IMR-90 (cell line): Measurements from ENCODE around the gene ZFAND2A. TPM values are rescaled to one million over a fixed set of nuclear protein-coding genes. Genes with fewer than 3 reads are reported as not detected.
"Not testable (repeated sequence)": the region's sequence is repeated elsewhere in the genome, so short reads cannot be mapped to it uniquely, and the experiment has no call there.

Source experiments
- ATAC-seq: fragments of 200-7000 bp; cut with Tn5 transposase; 2 replicates; pipeline ENCODE4 v1.9.1; 2020; ENCODE audit warnings: low read depth, mild to moderate bottlenecking, moderate library complexity
- BruUV-seq: library from RNA; stranded (reverse); fragments of 400-500 nt; replicated peaks from 2 replicates; lab custom pipeline; 2021; lab: Mats Ljungman, UMichigan
- CTCF ChIA-PET: fragments of 300-600 bp; formaldehyde crosslinking; extraction: SDS; loops from one replicate; lab custom pipeline; 2021; ENCODE audit warnings: antibody characterized with exemption; lab: Yijun Ruan, JAX
- POLR2A ChIA-PET: fragments of 300-600 bp; sonication (Branson Sonifier 250); formaldehyde crosslinking; loops from one replicate; lab custom pipeline; 2022; ENCODE audit warnings: antibody characterized with exemption; ENCODE audit not compliant: unreplicated experiment; lab: Charles Lee
- DNase-seq: peaks from one replicate; pipeline ENCODE4 v3.0.0; 2013
- H2AFZ ChIP-seq: replicated peaks from 2 replicates; pipeline ENCODE3; 2013; ENCODE audit warnings: low read length, mild to moderate bottlenecking; ENCODE audit not compliant: poor library complexity
- H2AK5ac ChIP-seq: 2 replicates; pipeline ENCODE4 v1.6.1; 2013; ENCODE audit warnings: low read depth, low read length, inconsistent platforms
- H2AK9ac ChIP-seq: replicated peaks from 2 replicates; pipeline ENCODE3; 2013; ENCODE audit warnings: mild to moderate bottlenecking, low read depth, low read length, moderate library complexity; ENCODE audit not compliant: poor library complexity
- H2BK120ac ChIP-seq: 2 replicates; pipeline ENCODE4 v1.6.1; 2013; ENCODE audit warnings: low read depth, low read length, inconsistent platforms
- H2BK15ac ChIP-seq: 3 replicates; pipeline ENCODE4 v1.6.1; 2013; ENCODE audit warnings: low read depth, low read length, inconsistent platforms
- H2BK20ac ChIP-seq: 2 replicates; pipeline ENCODE4 v1.6.1; 2013; ENCODE audit warnings: low read depth, mild to moderate bottlenecking, inconsistent platforms, low read length, moderate library complexity
- H2BK5ac ChIP-seq: 2 replicates; pipeline ENCODE4 v1.6.1; 2013; ENCODE audit warnings: mild to moderate bottlenecking, low read depth, low read length, inconsistent platforms; ENCODE audit not compliant: poor library complexity, severe bottlenecking
- H3K14ac ChIP-seq: replicated peaks from 2 replicates; pipeline ENCODE4 v1.6.1; 2013; ENCODE audit warnings: low read depth, low read length, inconsistent platforms
- H3K18ac ChIP-seq: 2 replicates; pipeline ENCODE4 v1.6.1; 2013; ENCODE audit warnings: low read depth, low read length, control low read depth
- H3K23ac ChIP-seq: 2 replicates; pipeline ENCODE4 v1.6.1; 2013; ENCODE audit warnings: low read depth, low read length, inconsistent platforms
- H3K27ac ChIP-seq: 2 replicates; pipeline ENCODE4 v1.5.1; 2013; ENCODE audit warnings: mild to moderate bottlenecking, control low read depth, low read length; ENCODE audit not compliant: insufficient read depth
- H3K27me3 ChIP-seq: 2 replicates; pipeline ENCODE4 v1.6.1; 2013; ENCODE audit warnings: low read length; ENCODE audit not compliant: control insufficient read depth, insufficient read depth
- H3K36me3 ChIP-seq: 2 replicates; pipeline ENCODE4 v1.6.1; 2013; ENCODE audit warnings: low read length, mixed read lengths; ENCODE audit not compliant: control insufficient read depth, insufficient read depth
- H3K4ac ChIP-seq: 2 replicates; pipeline ENCODE4 v1.6.1; 2013; ENCODE audit warnings: low read depth, low read length, inconsistent platforms
- H3K4me1 ChIP-seq: 2 replicates; pipeline ENCODE4 v1.6.1; 2013; ENCODE audit warnings: low read length, mixed read lengths; ENCODE audit not compliant: control insufficient read depth, insufficient read depth
- H3K4me2 ChIP-seq: 2 replicates; pipeline ENCODE4 v1.6.1; 2013; ENCODE audit warnings: low read depth, mild to moderate bottlenecking, control low read depth, low read length, moderate library complexity
- H3K4me3 ChIP-seq: 2 replicates; pipeline ENCODE4 v1.5.1; 2013; ENCODE audit warnings: low read depth, mild to moderate bottlenecking, control low read depth, low read length, moderate library complexity; ENCODE audit not compliant: insufficient read depth
- H3K56ac ChIP-seq: 2 replicates; pipeline ENCODE4 v1.6.1; 2013; ENCODE audit warnings: low read length, inconsistent platforms; ENCODE audit not compliant: insufficient read depth; ENCODE audit errors: extremely low read depth
- H3K79me1 ChIP-seq, 2 experiments: 2 replicates each; pipeline ENCODE4 v1.6.1; 2013; ENCODE audit warnings: low read length in 2 of 2, inconsistent platforms in 1 of 2, low read depth in 1 of 2
- H3K9ac ChIP-seq: 2 replicates; pipeline ENCODE4 v1.6.1; 2013; ENCODE audit warnings: low read depth, low read length, control low read depth
- H3K9me1 ChIP-seq: 2 replicates; pipeline ENCODE4 v1.6.1; 2013; ENCODE audit warnings: low read length, inconsistent platforms; ENCODE audit not compliant: insufficient read depth
- H3K9me3 ChIP-seq: 2 replicates; pipeline ENCODE4 v1.6.1; 2013; ENCODE audit warnings: low read length; ENCODE audit not compliant: control insufficient read depth, insufficient read depth
- H4K20me1 ChIP-seq: 2 replicates; pipeline ENCODE4 v1.6.1; 2013; ENCODE audit warnings: low read length, inconsistent platforms; ENCODE audit not compliant: insufficient read depth
- H4K5ac ChIP-seq: 2 replicates; pipeline ENCODE4 v1.6.1; 2013; ENCODE audit warnings: mild to moderate bottlenecking, low read depth, low read length, control low read depth
- H4K8ac ChIP-seq, 2 experiments: 2 replicates each; pipeline ENCODE4 v1.6.1; 2013; ENCODE audit warnings: low read depth in 2 of 2, low read length in 2 of 2, control low read depth in 1 of 2, inconsistent platforms in 1 of 2
- H4K91ac ChIP-seq: 2 replicates; pipeline ENCODE4 v1.6.1; 2013; ENCODE audit warnings: low read depth, low read length, inconsistent platforms; ENCODE audit not compliant: insufficient read depth
- WGBS, 2 experiments: methylation state at CpG; one replicate each; pipeline versions ENCODE4 v1.1.5 to v1.1.7; 2013; ENCODE audit warnings: missing lambda C conversion rate in 2 of 2; ENCODE audit not compliant: insufficient read length in 1 of 2; ENCODE audit errors: extremely low coverage in 2 of 2; 5-methylcytosine and 5-hydroxymethylcytosine counted together
- dilution Hi-C: fragments of 300-500 bp; cut with HindIII; formaldehyde crosslinking; loops from one replicate; pipeline ENCODE4 v1.14.3; 2018; ENCODE audit warnings: low sequenced_read_pairs; ENCODE audit not compliant: unreplicated experiment
- in situ Hi-C: fragments of 300-500 bp; cut with MboI; formaldehyde crosslinking; loops from 3 replicates; pipeline ENCODE4 v1.14.3; 2019; ENCODE audit warnings: low sequenced_read_pairs, inconsistent platforms, mixed read lengths
- intact Hi-C: fragments of 100-400 bp; cut with micrococcal nuclease; formaldehyde crosslinking; loops from 2 replicates; pipeline ENCODE4 v1.10.0; 2022
- polyA plus RNA-seq, 3 experiments: library from polyadenylated mRNA; depleted of rRNA; stranded (reverse); fragments of >200 nt; gene quantifications; 2 replicates each; pipeline ENCODE4 v1.2.3, GENCODE V29; 2012; ENCODE audit warnings: low replicate concordance in 1 of 3
- total RNA-seq: library from RNA; depleted of rRNA; stranded (reverse); fragments of >200 nt; gene quantifications from 2 replicates; pipeline ENCODE4 v1.2.3, GENCODE V29; 2012

The ZFAND2A gene
- total and polyA plus RNA-seq, 2 of the 4 experiments (the other 2 are of a cell fraction): 11.8 to 28.7 TPM

DNA sequence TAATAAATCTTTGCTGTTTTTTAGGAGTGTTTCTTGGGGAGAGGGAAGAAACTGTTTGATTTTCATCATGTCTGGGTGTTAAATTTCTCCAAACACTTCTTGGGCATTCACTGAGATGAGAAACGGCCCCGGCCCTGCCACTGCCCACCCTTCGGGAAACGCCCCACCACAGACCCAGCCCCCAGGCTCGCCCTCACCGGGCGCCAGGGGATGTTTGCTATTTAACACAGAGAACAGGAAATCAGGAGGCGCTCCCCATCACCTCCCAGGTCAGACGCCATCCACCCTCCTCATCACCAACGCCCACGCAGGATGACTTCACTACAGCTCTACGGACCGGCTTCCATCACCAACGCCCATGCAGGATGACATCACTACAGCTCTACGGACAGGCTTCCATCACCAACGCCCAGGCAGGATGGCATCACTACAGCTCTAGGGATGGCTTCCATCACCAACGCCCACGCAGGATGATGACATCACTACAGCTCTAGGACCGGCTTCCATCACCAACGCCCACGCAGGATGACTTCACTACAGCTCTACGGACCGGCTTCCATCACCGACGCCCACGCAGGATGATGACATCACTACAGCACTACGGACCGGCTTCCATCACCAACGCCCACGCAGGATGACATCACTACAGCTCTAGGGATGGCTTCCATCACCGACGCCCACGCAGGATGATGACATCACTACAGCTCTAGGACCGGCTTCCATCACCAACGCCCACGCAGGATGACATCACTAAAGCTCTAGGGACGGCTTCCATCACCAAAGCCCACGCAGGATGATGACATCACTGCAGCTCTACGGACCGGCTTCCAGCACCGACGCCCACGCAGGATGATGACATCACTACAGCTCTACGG is 44.6 kb downstream of the ZFAND2A start:
- H4K8ac ChIP-seq, DNase-seq, H3K18ac ChIP-seq, in situ Hi-C loops, dilution Hi-C loops, ATAC-seq, H3K4me3 ChIP-seq, H4K20me1 ChIP-seq, H3K4me1 ChIP-seq, H4K5ac ChIP-seq, H3K14ac ChIP-seq, H3K56ac ChIP-seq, H3K9ac ChIP-seq, H3K27me3 ChIP-seq, H3K27ac ChIP-seq, H2AK5ac ChIP-seq, H3K4ac ChIP-seq, H3K9me3 ChIP-seq, H2BK15ac ChIP-seq, H2BK5ac ChIP-seq, H3K4me2 ChIP-seq, H4K91ac ChIP-seq, H3K23ac ChIP-seq, H2AFZ ChIP-seq, H3K36me3 ChIP-seq, H2AK9ac ChIP-seq, BruUV-seq, intact Hi-C loops, POLR2A ChIA-PET, H2BK20ac ChIP-seq, H2BK120ac ChIP-seq, H3K9me1 ChIP-seq: not testable (repeated sequence)
- peaks cover 0 to 21% of the 10 kb centered on the region in 2 experiments; a peak in 3 of 4 replicates for H3K79me1 ChIP-seq
- WGBS, 2 experiments: 93% methylated on average over 18 of the region's 44 CpGs; no CpG with 5 or more reads in 1 of the 2 experiments
- CTCF ChIA-PET: interaction anchor here (0.6 kb wide), 1 partner anchor 8 kb away, joined by 3 read pairs; no protein-coding TSS in a partner anchor
